NCI-H345 treated with DMSO at 0.1 percent for 48 hours (cell line): ENCODE results near the gene CCDC102A.

Experiments
- DNase-seq: peaks from one replicate; lab custom pipeline; 2025; ENCODE audit not compliant: unreplicated experiment; lab: John Stamatoyannopoulos, UW

Gene CCDC102A

GRCh38 chr16:57462209-57462977 is 74.0 kb downstream of the CCDC102A start, which contains the start of gene POLR2C:
Gene POLR2C (plus strand): TSS chr16:57462679. CDS start chr16:57462725, 46 bp downstream.
- DNase-seq: peak; percentile 56
